ENCODE results near the gene VSIG10. TPM values are rescaled to one million over a fixed set of nuclear protein-coding genes. Genes with fewer than 3 reads are reported as not detected.
"Not testable (repeated sequence)": the region's sequence is repeated elsewhere in the genome, so short reads cannot be mapped to it uniquely, and the experiment has no call there.

The VSIG10 gene
- total RNA-seq, 1 donor from 2014 or later: 51.7 TPM

- no peak overlapping the region for H3K4me3 ChIP-seq
- DNase-seq (no peak), ATAC-seq (no peak)
- H3K9me3 ChIP-seq: no peaks in the 10 kb centered on the region
- intact Hi-C loops (cut with DNase I): no loop called here
- peaks cover 5% of the 10 kb centered on the region for H3K36me3 ChIP-seq
- TF ChIP-seq, protein P1, sequence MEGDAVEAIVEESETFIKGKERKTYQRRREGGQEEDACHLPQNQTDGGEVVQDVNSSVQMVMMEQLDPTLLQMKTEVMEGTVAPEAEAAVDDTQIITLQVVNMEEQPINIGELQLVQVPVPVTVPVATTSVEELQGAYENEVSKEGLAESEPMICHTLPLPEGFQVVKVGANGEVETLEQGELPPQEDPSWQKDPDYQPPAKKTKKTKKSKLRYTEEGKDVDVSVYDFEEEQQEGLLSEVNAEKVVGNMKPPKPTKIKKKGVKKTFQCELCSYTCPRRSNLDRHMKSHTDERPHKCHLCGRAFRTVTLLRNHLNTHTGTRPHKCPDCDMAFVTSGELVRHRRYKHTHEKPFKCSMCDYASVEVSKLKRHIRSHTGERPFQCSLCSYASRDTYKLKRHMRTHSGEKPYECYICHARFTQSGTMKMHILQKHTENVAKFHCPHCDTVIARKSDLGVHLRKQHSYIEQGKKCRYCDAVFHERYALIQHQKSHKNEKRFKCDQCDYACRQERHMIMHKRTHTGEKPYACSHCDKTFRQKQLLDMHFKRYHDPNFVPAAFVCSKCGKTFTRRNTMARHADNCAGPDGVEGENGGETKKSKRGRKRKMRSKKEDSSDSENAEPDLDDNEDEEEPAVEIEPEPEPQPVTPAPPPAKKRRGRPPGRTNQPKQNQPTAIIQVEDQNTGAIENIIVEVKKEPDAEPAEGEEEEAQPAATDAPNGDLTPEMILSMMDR (IDR thresholded peaks at IDR 0.05): no peak
- peaks cover 9% of the 10 kb centered on the region for H3K4me1 ChIP-seq
- H3K27ac ChIP-seq: no peak overlapping the region
- H3K27me3 ChIP-seq (ENCODE audit: low read depth): no peaks in the 10 kb centered on the region
These were observed 4.7 kb downstream of the VSIG10 start for GRCh38 chr12:118098911-118099671.

- DNase-seq (no peak), ATAC-seq (no peak)
- no peaks in the 10 kb centered on the region for H3K9me3 ChIP-seq
- no peak overlapping the region for H3K27ac ChIP-seq
- intact Hi-C loops (cut with DNase I): no loop called here
- no peak overlapping the region for H3K4me3 ChIP-seq
- peaks cover 9% of the 10 kb centered on the region for H3K4me1 ChIP-seq
- H3K36me3 ChIP-seq: peaks cover 11% of the 10 kb centered on the region
- TF ChIP-seq, protein P1 (IDR thresholded peaks at IDR 0.05): no peak
- no peaks in the 10 kb centered on the region for H3K27me3 ChIP-seq (ENCODE audit: low read depth)
These were observed 5.4 kb downstream of the VSIG10 start for GRCh38 chr12:118098401-118098800.

DNA sequence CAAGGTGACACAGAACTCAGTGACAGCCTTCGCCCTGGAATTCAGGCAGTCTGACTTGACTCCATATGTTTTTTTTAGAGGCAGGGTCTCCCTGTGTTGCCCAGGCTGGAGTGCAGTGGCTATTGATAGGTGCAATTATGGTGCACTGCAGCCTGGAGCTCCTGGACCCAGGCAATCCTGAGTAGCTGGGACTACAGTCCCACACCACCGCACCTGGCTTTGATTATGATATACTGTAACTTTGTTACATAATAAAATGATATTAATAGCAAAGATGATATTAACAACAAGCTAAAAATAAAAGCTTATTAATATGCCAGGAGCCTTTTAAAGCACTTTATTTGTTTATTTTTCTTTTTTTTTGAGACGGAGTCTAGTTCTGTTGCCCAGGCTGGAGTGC is 9.8 kb downstream of the VSIG10 start:
- no peak overlapping the region for H3K4me3 ChIP-seq
- intact Hi-C loops (cut with DNase I): no loop called here
- no peak for ATAC-seq
- H3K36me3 ChIP-seq: peaks cover 38% of the 10 kb centered on the region
- no peaks in the 10 kb centered on the region for H3K27me3 ChIP-seq (ENCODE audit: low read depth)
- no peaks in the 10 kb centered on the region for H3K4me1 ChIP-seq
- H3K27ac ChIP-seq: no peak overlapping the region
- TF ChIP-seq, protein P1 (IDR thresholded peaks at IDR 0.05): no peak
- H3K9me3 ChIP-seq: no peaks in the 10 kb centered on the region
- no peak for DNase-seq

DNA sequence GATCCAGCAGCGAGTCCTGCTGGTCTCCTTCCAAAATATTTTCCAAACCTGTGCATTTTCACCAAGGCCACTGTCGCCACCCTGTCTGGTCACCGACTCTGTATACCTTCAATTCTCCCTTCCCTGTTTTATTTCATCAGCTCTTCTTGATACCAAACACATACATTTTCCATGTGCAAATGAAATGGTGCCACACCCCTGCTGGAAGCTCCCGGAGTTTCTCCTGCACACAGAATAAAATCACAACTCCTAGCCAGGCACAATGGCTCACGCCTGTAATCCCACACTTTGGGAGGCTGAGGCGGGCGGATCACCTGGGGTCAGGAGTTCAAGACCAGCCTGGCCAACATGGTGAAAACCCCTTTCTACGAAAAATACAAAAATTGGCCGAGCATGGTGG is 14.0 kb downstream of the VSIG10 start:
- Histone ChIP-seq H3K27me3 (ENCODE audit: low read depth) (no peaks in the 10 kb centered on the region), H3K4me1 (no peaks in the 10 kb centered on the region), H3K9me3 (no peaks in the 10 kb centered on the region), H3K36me3 (peaks cover 41% of the 10 kb centered on the region), H3K4me3 (no peak overlapping the region), H3K27ac (no peak overlapping the region)
- TF ChIP-seq, protein P1 (IDR thresholded peaks at IDR 0.05): no peak
- intact Hi-C loops (cut with DNase I): no loop called here
- DNase-seq (no peak), ATAC-seq (no peak)

- TF ChIP-seq, protein P1 (IDR thresholded peaks at IDR 0.05): no peak
- Histone ChIP-seq H3K4me3 (no peak overlapping the region), H3K27ac (no peak overlapping the region), H3K4me1 (no peaks in the 10 kb centered on the region), H3K27me3 (ENCODE audit: low read depth) (no peaks in the 10 kb centered on the region), H3K9me3 (no peaks in the 10 kb centered on the region), H3K36me3 (peaks cover 49% of the 10 kb centered on the region)
- ATAC-seq (no peak), DNase-seq (no peak)
- intact Hi-C loops (cut with DNase I): no loop called here
These were observed 21.6 kb downstream of the VSIG10 start for GRCh38 chr12:118082161-118082560.

DNA sequence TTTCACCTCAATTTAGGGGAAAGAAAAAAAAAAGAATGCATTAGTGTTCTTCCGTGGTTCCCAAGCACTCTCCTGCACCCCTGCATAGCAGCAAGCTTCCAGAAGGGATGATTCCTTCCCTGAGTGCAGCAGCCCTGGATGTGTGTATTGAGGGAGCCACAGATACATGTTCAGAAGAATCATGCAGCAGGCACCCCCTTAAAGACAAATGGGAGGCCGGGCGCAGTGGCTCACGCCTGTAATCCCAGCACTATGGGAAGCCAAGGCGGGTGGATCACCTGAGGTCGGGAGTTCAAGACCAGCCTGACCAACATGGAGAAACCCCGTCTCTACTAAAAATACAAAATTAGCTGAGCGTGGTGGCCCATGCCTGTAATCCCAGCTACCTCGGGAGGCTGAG is 22.3 kb downstream of the VSIG10 start:
- DNase-seq; H3K9me3 ChIP-seq; intact Hi-C loops (cut with DNase I); H3K4me3 ChIP-seq; H3K27me3 ChIP-seq (ENCODE audit: low read depth); H3K27ac ChIP-seq; ATAC-seq; H3K4me1 ChIP-seq: not testable (repeated sequence)
- peaks cover 49% of the 10 kb centered on the region for H3K36me3 ChIP-seq
